Left ventricle myocardium superior (tissue), 1 donor: Measurements from ENCODE around the gene MB21D2. TPM values are rescaled to one million over a fixed set of nuclear protein-coding genes. Genes with fewer than 3 reads are reported as not detected.
"Not testable (repeated sequence)": the region's sequence is repeated elsewhere in the genome, so short reads cannot be mapped to it uniquely, and the experiment has no call there.

Experiments
- ATAC-seq: fragments of 200-7000 bp; cut with Tn5 transposase; one replicate; pipeline ENCODE4 v1.9.1; 2020; ENCODE audit warnings: mild to moderate bottlenecking, moderate library complexity
- DNase-seq: peaks from one replicate; pipeline ENCODE4 v3.0.0-alpha.2; 2020
- intact Hi-C: fragments of 100-400 bp; cut with micrococcal nuclease; formaldehyde crosslinking; loops from one replicate; pipeline ENCODE4 v1.11.0; 2022
- total RNA-seq: library from RNA; stranded (reverse); fragmentation: NEBNext Ultra II Directional; extraction: Animal tissue kit (Norgen Biotek cat#: 25700); gene quantifications from one replicate; pipeline ENCODE4 v1.2.1, GENCODE V29; 2021
- donor health status: DM: no; HTN: yes; CAD: no; lungs with severe emphysema.

Gene MB21D2
- total RNA-seq, 1 donor from 2014 or later: 1.8 TPM

DNA sequence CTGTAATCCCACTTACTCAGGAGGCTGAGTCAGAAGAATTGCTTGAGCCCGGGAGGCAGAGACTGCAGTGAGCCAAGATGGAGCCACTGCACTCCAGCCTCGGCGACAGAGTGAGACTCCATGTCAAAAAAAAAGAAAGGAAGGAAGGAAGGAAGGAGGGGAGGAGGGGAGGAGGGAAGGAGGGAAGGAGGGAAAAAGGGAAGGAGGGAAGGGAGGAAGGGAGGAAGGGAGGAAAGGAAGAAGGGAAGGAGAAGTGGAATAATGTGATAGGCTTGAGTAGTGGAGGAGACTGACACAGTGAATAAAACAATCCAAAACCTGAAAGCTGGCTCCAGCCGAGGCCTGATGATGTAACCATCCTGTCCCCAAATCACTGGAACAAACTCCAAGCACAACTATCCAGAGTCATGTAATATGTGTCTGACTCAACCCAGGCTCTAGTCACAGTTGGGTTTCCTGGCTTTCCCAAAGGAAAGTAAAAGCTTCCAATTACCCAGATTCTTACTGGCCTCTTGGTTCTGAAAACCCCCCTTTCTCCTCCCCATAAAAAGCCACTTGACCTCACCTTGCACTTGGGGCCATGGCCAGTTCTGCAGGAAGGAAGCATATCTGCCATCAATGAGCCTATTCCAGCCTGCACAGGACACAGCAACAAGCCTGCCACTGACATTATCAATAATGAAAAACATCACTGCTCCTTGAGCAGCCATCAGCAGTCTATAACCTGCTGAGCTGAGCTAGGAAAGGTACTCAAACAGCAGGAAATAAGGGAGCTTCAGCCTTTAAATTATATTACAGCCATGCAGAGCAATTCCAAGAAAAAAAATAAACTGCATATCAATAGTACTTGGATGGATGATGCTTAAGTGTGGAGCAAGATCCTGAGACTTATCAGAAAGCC is 48.3 kb downstream of the MB21D2 start:
- peak; percentile 85 for ATAC-seq
- intact Hi-C loops: no loop called here

GRCh38 chr3:192867645-192868044 is 50.0 kb downstream of the MB21D2 start:
- ATAC-seq (peak; percentile 23), DNase-seq (no peak)
- intact Hi-C loops: no loop called here

More for the DNA sequence above, 48.3 kb downstream of the MB21D2 start:
- DNase-seq: peak; percentile 60

DNA sequence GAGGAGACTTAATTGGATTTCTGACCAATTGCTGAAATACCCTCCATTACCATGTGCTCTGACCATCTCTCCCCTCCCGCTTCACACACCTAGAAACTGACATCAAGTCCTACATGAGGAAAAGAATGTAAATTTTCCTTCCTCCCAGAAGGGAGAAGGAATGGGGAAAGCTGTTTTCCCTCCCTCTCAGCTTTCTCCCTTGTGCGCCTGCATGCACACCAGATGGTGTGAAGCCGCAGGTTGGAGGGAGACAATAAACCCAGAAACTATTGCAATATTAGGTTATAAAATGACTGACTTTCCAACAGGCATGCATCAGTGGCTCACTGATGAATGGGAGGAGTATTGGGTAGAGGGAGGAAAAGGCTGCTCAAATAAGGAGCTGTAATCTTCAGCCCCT is 50.9 kb downstream of the MB21D2 start:
- ATAC-seq (no peak), DNase-seq (no peak)
- intact Hi-C loops: no loop called here

- intact Hi-C loops: no loop called here
- peak; percentile 77 for ATAC-seq
- DNase-seq: no peak
Observed at GRCh38 chr3:192864941-192865340, 52.7 kb downstream of the MB21D2 start.

DNA sequence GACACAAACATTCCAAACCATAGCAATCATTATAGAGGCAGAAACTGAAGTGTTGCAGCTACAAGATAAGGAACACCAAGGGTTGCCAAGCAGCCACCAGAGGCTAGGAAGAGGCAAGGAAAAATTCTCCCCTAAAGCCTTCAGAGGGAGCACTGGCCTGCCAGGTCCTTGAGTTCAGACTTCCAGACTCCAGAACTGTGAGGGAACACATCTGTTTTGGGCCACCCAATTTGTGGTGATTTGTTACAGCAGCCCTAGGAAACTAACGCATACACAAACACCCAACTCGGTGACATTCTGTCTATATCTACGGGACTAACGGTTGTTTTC is 54.6 kb downstream of the MB21D2 start:
- intact Hi-C loops: no loop called here
- DNase-seq (no peak), ATAC-seq (peak; percentile 31)

DNA sequence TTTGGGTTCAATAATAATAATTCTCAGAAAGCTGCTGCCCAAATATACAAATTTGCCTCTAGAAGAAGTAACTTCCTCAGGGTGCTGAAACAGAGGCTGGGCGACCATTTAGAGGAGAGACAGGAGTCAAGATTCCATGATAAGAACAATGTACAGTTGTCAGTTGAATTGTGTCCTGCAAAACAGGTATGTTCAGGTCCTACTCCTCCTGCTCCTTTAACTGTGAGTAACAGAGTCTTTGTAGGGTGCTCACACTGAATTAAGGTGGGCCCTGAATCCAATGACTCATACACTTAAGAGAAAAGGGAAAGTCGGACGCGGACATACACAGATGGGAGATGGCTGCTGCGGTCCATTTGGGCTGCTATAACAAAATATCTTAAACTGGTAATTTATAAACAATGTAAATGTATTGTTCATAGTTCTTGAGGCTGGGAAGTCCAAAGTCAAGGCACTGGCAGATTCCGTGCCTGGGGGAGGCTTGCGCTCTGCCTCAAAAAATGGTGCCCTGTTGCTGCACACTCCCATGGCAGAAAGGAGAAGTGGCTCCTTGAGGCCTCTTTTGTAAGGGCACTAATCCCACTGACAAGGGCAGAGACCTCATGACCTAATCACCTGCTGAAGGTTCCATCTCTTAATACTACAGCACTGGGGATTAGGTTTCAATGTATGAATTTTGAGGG is 55.1 kb downstream of the MB21D2 start:
- ATAC-seq: no peak

GRCh38 chr3:192861972-192862371 is 55.7 kb downstream of the MB21D2 start:
- DNase-seq (no peak), ATAC-seq (no peak)
- intact Hi-C loops: no loop called here

More for the DNA sequence above, 55.1 kb downstream of the MB21D2 start:
- intact Hi-C loops: no loop called here
- DNase-seq: no peak

GRCh38 chr3:192860454-192860853 is 57.2 kb downstream of the MB21D2 start:
- no peak for ATAC-seq
- intact Hi-C loops: no loop called here
- DNase-seq: peak; percentile 39

DNA sequence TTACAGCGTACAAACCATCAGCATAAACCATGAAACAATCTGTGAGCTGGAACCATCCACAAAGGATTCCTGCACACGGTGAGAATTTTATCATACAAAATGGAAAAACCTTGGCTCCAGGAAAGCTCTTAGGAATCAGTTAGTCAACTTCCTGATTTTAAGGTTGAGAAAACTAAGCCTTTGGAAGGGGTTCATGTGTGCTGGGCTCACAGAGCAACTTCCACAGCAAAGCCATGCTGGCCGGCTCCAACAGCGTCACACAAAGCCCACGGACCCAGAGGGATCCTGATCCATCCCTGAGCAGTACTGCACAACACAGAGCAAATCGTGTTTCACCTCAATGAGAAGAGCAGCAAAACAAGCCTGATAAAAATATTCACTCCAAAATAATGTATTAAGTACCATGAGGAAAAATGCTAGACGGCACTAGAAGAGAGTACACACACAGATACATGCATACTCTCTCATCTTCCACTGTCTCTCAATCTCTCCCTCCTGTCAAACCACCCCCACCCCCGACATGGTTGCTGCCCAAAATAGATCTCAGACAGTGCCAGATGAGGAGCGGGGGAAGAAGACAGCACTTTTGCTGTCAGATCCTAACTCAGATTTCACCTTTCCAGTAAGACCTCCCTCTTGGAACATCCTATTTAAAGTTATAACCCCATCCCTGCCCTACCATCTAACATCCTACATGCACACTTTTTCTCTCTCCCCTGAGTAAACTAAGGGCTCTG is 58.6 kb downstream of the MB21D2 start:
- intact Hi-C loops: no loop called here
- DNase-seq (no peak), ATAC-seq (no peak)

DNA sequence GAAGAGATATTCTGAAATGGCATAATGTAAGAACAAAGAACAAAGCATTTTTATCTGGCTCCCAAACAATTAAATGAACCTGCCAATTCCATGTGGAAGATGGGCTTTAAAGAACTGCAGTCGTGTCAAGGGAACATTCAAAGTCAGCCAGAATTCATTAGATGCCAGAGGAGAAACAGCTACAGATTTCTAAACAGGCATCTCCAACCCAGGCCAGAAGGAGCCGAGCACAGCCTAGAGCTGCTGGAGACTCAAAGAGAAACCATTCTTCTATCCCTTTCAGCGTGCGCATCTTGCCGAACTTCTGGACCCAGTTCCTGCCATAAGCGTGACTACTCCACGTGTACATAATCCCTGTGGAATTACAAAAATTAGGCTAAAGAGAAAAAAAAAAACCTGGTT is 60.4 kb downstream of the MB21D2 start:
- intact Hi-C loops: no loop called here
- peak; percentile 39 for ATAC-seq
- DNase-seq: no peak

DNA sequence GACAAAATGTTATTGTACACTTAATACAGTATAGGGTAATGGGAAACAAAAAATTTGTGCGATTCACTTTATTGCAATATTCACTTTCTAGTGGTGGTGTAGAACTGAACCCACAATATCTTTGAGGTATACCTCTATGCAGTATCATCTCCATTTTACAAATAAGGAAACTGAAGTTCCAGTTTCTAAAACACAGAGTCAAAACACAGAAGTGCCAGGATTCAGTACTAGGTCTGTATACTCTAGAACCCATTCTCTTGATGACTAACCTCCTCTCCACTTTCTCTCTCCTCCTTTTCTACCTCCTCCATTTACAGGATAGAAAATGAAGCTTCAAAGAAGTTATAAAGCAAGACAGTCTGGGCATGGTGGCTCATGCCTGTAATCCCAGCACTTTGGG is 62.2 kb downstream of the MB21D2 start:
- no peak for DNase-seq
- ATAC-seq: no peak
- intact Hi-C loops: no loop called here

DNA sequence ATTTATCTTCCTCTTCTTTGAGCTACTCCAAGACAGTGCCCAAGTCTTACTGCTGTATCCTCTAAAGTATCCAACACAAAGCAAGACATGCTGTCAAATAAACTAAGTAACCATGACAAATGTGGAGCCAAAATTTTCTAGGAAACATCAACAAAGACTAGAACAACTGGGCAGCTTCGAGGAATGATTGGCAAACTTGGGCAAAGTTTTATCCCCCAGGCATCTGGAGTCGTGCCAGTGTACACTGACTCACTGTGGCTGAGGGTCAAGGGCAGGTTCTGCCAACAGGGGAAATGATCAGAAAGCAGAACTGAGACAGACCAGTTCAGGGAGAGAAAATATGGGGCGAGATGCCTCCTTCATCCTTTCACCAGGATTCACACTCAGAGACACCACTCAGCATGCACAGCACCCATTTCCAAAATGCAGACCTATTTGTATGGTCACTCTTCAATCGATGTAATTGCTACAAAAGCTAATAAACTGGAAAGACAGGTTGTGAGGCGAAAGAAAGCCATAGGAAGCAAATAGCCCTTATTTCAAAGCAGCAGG is 65.8 kb downstream of the MB21D2 start:
- DNase-seq: peak; percentile 50
- intact Hi-C loops: no loop called here
- ATAC-seq: peak; percentile 66

- no peak for ATAC-seq
- DNase-seq: no peak
- intact Hi-C loops: no loop called here
Observed at GRCh38 chr3:192850451-192850981, 67.1 kb downstream of the MB21D2 start.

- DNase-seq, ATAC-seq, intact Hi-C loops: not testable (repeated sequence)
Observed at GRCh38 chr3:192849821-192850220, 67.8 kb downstream of the MB21D2 start.

GRCh38 chr3:192848371-192849233 is 69.1 kb downstream of the MB21D2 start:
- no peak for ATAC-seq
- intact Hi-C loops: no loop called here
- no peak for DNase-seq

GRCh38 chr3:192847941-192848340 is 69.7 kb downstream of the MB21D2 start:
- no peak for ATAC-seq
- no peak for DNase-seq
- intact Hi-C loops: no loop called here

GRCh38 chr3:192845526-192845855 is 72.2 kb downstream of the MB21D2 start:
- no peak for DNase-seq
- no peak for ATAC-seq
- intact Hi-C loops: no loop called here

- ATAC-seq (no peak), DNase-seq (no peak)
- intact Hi-C loops: no loop called here
Observed at GRCh38 chr3:192844836-192845525, 72.7 kb downstream of the MB21D2 start.
